ENCODE measurements around the gene LIMS2. TPM values are rescaled to one million over a fixed set of nuclear protein-coding genes. Genes with fewer than 3 reads are reported as not detected.

The LIMS2 gene
- total and polyA plus RNA-seq, 12 donors: 148 to 687 (median 160) TPM

- H3K36me3 ChIP-seq: peaks cover 0 to 46% (median 0%) of the 10 kb centered on the region in 9 donors
- H3K4me3 ChIP-seq: no peak overlapping the region
- ATAC-seq: peak in 5 of 8 donors; percentile 7 to 48 (median 27)
- peak overlapping the region; percentile 40 to 81 (median 70) for H3K27ac ChIP-seq
- H3K4me1 ChIP-seq: peaks cover 56 to 98% (median 84%) of the 10 kb centered on the region in 9 donors
- H3K27me3 ChIP-seq: no peaks in the 10 kb centered on the region
- DNase-seq: peak; percentile 56 to 64
- no peaks in the 10 kb centered on the region for H3K9me3 ChIP-seq
- 64% methylated on average over 16 of the region's 16 CpGs for WGBS, 2 donors
- intact Hi-C loops (cut with DNase I): loop anchor here in 4 of 10 donors (5.0 to 10.0 kb wide), 3 partner anchors 47 to 123 kb away; partner anchors contain the start of gene IWS1 (in 1 of the 4)
- no peak for TF ChIP-seq CTCF (IDR thresholded peaks at IDR 0.05)
Measured at GRCh38 chr2:127647242-127648190, 27.8 kb downstream of the LIMS2 start.

GRCh38 chr2:127646487-127647241 is 28.7 kb downstream of the LIMS2 start:
- intact Hi-C loops (cut with DNase I): loop anchor here in 4 of 10 donors (5.0 to 10.0 kb wide), 3 partner anchors 48 to 122 kb away; partner anchors contain the start of gene IWS1 (in 1 of the 4)
- Histone ChIP-seq H3K36me3 (peaks cover 0 to 52% (median 0%) of the 10 kb centered on the region in 9 donors), H3K27me3 (no peaks in the 10 kb centered on the region), H3K27ac (peak overlapping the region; percentile 40 to 81 (median 74)), H3K4me1 (peaks cover 53 to 98% (median 84%) of the 10 kb centered on the region in 9 donors), H3K9me3 (no peaks in the 10 kb centered on the region), H3K4me3 (no peak overlapping the region)
- ATAC-seq (peak in 3 of 8 donors; percentile 0 to 5 (median 4)), DNase-seq (peak in 1 of 2 donors; percentile 15)
- TF ChIP-seq CTCF (IDR thresholded peaks at IDR 0.05): no peak
- WGBS, 2 donors: 71 to 77% methylated on average over 24 of the region's 24 CpGs

GRCh38 chr2:127645395-127646291 is 29.7 kb downstream of the LIMS2 start, which contains the start of gene GPR17:
Gene GPR17 (plus strand): TSS chr2:127646153. CDS start chr2:127650736, 4,583 bp downstream.
- peaks cover 43 to 97% (median 76%) of the 10 kb centered on the region in 9 donors for H3K4me1 ChIP-seq
- no peak for TF ChIP-seq CTCF (IDR thresholded peaks at IDR 0.05)
- no peak within 1 kb of the TSS for H3K4me3 ChIP-seq
- intact Hi-C loops (cut with DNase I): loop anchor here in 4 of 10 donors (5.0 to 10.0 kb wide), 3 partner anchors 49 to 121 kb away; partner anchors contain the start of gene IWS1 (in 1 of the 4)
- no peaks in the 10 kb centered on the region for H3K9me3 ChIP-seq
- H3K36me3 ChIP-seq: peaks cover 0 to 53% (median 0%) of the 10 kb centered on the region in 9 donors
- peak in 1 of 2 donors; percentile 14 for DNase-seq
- no peaks in the 10 kb centered on the region for H3K27me3 ChIP-seq
- WGBS, 2 donors: 84 to 90% methylated on average over 37 of the region's 37 CpGs
- ATAC-seq: no peak
- H3K27ac ChIP-seq: peak within 1 kb of the TSS; percentile 40 to 95 (median 74)

Data from heart right ventricle (tissue), 16 donors.